GM18909 (cell line): ENCODE results near the gene TMEM52B.
A peak's percentile ranks its signal among the peaks of the same experiment; 100 is the strongest.

Experiments
- ATAC-seq: cut with Tn5 transposase; IDR thresholded peaks from one replicate; pipeline ENCODE4 v1.9.1; 2021; ENCODE audit warnings: mild to moderate bottlenecking; ENCODE audit not compliant: unreplicated experiment, poor library complexity

The TMEM52B gene

GRCh38 chr12:10178821-10179220, at the start of gene TMEM52B:
Gene TMEM52B (plus strand): TSS chr12:10179032. CDS start chr12:10179575, 543 bp downstream.
- no peak for ATAC-seq

- ATAC-seq: peak; percentile 86
Measured at GRCh38 chr12:10130042-10130441, 48.8 kb upstream of the TMEM52B start, which contains the start of gene CLEC7A. Gene CLEC7A (minus strand): TSS chr12:10130199. CDS start chr12:10130082, 117 bp downstream.

GRCh38 chr12:10131111-10131690, 47.6 kb upstream of the TMEM52B start:
- ATAC-seq: no peak

GRCh38 chr12:10132850-10133370, 45.9 kb upstream of the TMEM52B start:
- ATAC-seq: no peak

GRCh38 chr12:10135126-10135525, 43.7 kb upstream of the TMEM52B start:
- no peak for ATAC-seq

- no peak for ATAC-seq
Measured at GRCh38 chr12:10136637-10137205, 42.1 kb upstream of the TMEM52B start.

GRCh38 chr12:10140001-10140400, 38.8 kb upstream of the TMEM52B start:
- no peak for ATAC-seq

GRCh38 chr12:10142976-10143589, 35.7 kb upstream of the TMEM52B start:
- no peak for ATAC-seq

- peak; percentile 75 for ATAC-seq
Measured at GRCh38 chr12:10147714-10148403, 31.0 kb upstream of the TMEM52B start.

- ATAC-seq: no peak
Measured at GRCh38 chr12:10151621-10152020, 27.2 kb upstream of the TMEM52B start.

- peak; percentile 57 for ATAC-seq
Measured at GRCh38 chr12:10153271-10154144, 25.3 kb upstream of the TMEM52B start.

- no peak for ATAC-seq
Measured at GRCh38 chr12:10154145-10154496, 24.7 kb upstream of the TMEM52B start.

- no peak for ATAC-seq
Measured at GRCh38 chr12:10155966-10156365, 22.9 kb upstream of the TMEM52B start.

- no peak for ATAC-seq
Measured at GRCh38 chr12:10158406-10158805, 20.4 kb upstream of the TMEM52B start.

- no peak for ATAC-seq
Measured at GRCh38 chr12:10159280-10159679, 19.6 kb upstream of the TMEM52B start.

GRCh38 chr12:10160617-10161385, 18.0 kb upstream of the TMEM52B start:
- no peak for ATAC-seq

- no peak for ATAC-seq
Measured at GRCh38 chr12:10163084-10163483, 15.7 kb upstream of the TMEM52B start.

GRCh38 chr12:10165421-10165820, 13.4 kb upstream of the TMEM52B start:
- ATAC-seq: no peak

- ATAC-seq: no peak
Measured at GRCh38 chr12:10167599-10167998, 11.2 kb upstream of the TMEM52B start.
